ENCODE measurements around the gene PSMG3. TPM values are rescaled to one million over a fixed set of nuclear protein-coding genes. Genes with fewer than 3 reads are reported as not detected.

The PSMG3 gene
- total RNA-seq, 1 donor from 2014 or later, result 34.1 TPM

DNA sequence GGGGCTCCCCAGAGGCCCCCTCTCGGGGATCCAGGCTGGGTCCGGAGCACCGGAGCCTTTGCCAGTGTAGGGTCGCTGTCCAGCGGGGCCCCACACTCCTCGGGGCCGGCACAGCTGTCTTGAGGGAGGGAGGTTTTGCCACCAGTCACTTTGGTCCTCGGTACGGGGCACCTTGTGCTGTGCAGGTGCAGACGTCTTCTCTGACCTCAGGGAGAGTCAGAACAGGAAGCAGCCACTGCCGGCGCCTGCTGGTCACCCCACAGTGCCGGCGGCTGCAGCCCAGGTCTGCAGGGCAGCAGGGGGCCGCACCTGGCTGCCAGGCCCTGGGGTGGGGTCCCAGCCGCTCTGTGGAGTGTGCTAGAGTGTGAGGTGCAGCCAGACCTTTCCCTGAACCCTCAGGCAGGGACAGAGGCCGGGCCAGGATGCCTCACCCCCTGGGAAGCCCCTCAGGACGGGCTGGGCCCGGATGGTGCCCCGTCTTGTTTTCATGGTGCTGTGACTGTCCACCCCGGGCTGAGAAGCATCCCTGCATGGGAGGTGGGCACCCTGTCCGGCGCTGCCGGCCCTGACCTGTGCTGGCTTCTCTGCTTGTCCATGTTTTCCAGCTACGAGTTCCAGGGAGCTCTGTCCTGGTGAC lies 31.2 kb downstream of the PSMG3 start:
- TF ChIP-seq, protein P1, sequence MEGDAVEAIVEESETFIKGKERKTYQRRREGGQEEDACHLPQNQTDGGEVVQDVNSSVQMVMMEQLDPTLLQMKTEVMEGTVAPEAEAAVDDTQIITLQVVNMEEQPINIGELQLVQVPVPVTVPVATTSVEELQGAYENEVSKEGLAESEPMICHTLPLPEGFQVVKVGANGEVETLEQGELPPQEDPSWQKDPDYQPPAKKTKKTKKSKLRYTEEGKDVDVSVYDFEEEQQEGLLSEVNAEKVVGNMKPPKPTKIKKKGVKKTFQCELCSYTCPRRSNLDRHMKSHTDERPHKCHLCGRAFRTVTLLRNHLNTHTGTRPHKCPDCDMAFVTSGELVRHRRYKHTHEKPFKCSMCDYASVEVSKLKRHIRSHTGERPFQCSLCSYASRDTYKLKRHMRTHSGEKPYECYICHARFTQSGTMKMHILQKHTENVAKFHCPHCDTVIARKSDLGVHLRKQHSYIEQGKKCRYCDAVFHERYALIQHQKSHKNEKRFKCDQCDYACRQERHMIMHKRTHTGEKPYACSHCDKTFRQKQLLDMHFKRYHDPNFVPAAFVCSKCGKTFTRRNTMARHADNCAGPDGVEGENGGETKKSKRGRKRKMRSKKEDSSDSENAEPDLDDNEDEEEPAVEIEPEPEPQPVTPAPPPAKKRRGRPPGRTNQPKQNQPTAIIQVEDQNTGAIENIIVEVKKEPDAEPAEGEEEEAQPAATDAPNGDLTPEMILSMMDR (IDR thresholded peaks at IDR 0.05), result no peak
- peak overlapping the region; percentile 57 to 77 for H3K4me3 ChIP-seq
- peaks cover 11 to 45% of the 10 kb centered on the region in 2 donors for H3K4me1 ChIP-seq
- peaks cover 48 to 59% of the 10 kb centered on the region in 2 donors for H3K36me3 ChIP-seq
- intact Hi-C loops (cut with DNase I), result loop anchor here (2.0 to 10.0 kb wide), 4 partner anchors 32 to 1096 kb away; partner anchors contain the start of genes GET4, PSMG3 and TTYH3
- no peaks in the 10 kb centered on the region for H3K27me3 ChIP-seq
- DNase-seq (ENCODE audit: low spot score in 2 of 2), result no peak
- H3K9me3 ChIP-seq, result no peaks in the 10 kb centered on the region
- H3K27ac ChIP-seq, result peak overlapping the region; percentile 98 to 99

DNA sequence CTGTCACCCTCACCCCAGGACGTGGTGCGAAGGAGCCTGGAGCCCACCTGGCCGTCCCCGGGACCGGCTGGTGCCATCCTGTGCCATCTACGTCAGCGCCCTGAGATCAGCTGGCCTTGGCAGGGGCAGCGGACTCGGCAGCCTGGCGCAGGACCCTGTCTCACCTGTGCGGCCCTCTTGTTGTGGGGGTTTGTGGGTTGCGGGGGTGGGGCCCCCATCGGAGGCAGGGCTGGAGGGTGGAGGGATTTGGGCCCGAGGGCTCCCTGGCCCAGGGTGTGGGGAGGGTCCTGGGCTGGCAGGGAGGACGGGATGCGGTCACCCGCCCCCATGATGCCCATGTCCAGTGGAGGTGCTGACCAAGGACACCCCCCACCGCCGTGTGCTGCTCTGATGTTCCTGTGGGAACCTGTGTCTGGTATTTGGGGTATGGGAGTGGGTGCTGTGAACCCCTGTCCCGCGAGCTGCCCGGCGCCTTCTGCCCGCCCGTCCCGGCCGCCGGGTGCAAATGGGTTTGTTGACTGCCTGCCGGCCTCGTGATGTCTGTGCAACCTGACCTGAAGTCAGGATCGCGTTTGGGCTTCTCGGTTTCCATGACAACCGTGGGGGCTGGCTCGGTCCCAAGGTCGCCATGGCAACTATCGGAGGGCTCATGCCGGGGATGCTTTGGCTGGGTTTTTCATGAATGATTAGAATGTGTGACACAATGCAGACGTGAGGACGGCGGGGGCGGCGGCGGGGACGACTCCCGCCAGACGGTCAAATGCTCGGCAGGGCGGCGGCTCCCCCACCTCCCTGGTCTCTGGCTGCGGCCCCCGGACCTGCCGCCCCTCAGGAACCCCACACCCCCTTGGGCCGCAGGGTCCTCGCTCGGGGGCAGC lies 32.1 kb downstream of the PSMG3 start:
- peaks cover 17 to 51% of the 10 kb centered on the region in 2 donors for H3K4me1 ChIP-seq
- H3K9me3 ChIP-seq, result no peaks in the 10 kb centered on the region
- H3K4me3 ChIP-seq, result peak overlapping the region; percentile 57 to 77
- TF ChIP-seq, protein P1 (IDR thresholded peaks at IDR 0.05), result no peak
- DNase-seq (ENCODE audit: low spot score in 2 of 2), result peak; percentile 90 to 99
- H3K27ac ChIP-seq, result peak overlapping the region; percentile 98 to 99
- intact Hi-C loops (cut with DNase I), result loop anchor here (2.0 to 10.0 kb wide), 7 partner anchors 25 to 1097 kb away; partner anchors contain the start of genes GET4, PSMG3 and TTYH3
- peaks cover 41 to 50% of the 10 kb centered on the region in 2 donors for H3K36me3 ChIP-seq
- H3K27me3 ChIP-seq, result no peaks in the 10 kb centered on the region

DNA sequence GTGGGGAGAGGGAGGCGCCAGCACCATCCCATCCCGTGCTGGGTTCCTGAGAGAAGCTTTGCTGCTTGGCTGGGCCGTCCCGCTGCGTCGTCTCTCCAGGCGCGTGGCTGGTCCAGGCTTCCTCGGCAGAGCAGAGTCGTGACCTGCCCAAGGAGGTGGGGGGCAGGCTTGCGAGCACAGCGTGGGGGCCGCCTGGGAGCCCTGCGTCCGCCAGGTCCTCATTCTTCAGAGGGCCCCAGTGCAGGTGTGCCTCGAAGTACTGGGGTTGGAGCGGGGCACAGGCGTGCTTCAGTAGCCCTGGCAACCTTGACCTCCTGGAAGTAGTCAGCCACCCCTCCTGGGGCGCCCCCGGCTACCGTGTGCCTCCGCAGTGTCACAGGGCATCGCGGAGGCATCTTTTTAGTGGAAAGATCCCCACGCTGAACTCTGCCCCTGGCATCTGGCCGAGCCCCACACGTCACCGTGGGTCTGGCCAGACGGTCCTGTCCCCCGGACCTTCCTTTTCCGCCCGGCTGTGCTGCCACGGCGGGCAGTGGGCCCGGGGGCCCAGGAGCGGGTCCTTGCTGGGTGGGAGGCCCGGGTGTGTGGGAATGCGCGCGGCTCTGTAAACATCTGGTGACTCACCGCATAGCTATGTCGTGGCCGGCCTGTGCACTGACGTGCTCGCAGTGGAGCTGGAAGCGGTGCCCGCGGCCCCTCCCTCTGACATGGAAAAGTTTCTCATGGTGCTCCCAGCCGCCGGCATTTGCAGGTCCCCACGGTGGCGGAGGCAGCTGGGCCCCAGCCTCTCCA lies 32.9 kb downstream of the PSMG3 start:
- peak; percentile 87 to 99 for DNase-seq (ENCODE audit: low spot score in 2 of 2)
- peaks cover 17 to 54% of the 10 kb centered on the region in 2 donors for H3K4me1 ChIP-seq
- no peaks in the 10 kb centered on the region for H3K9me3 ChIP-seq
- peak overlapping the region; percentile 98 to 99 for H3K27ac ChIP-seq
- H3K4me3 ChIP-seq, result peak overlapping the region; percentile 57 to 77
- intact Hi-C loops (cut with DNase I), result loop anchor here (2.0 to 10.0 kb wide), 6 partner anchors 24 to 1098 kb away; partner anchors contain the start of genes GET4 and TTYH3
- no peaks in the 10 kb centered on the region for H3K27me3 ChIP-seq
- TF ChIP-seq, protein P1 (IDR thresholded peaks at IDR 0.05), result no peak
- H3K36me3 ChIP-seq, result peaks cover 33 to 42% of the 10 kb centered on the region in 2 donors

DNA sequence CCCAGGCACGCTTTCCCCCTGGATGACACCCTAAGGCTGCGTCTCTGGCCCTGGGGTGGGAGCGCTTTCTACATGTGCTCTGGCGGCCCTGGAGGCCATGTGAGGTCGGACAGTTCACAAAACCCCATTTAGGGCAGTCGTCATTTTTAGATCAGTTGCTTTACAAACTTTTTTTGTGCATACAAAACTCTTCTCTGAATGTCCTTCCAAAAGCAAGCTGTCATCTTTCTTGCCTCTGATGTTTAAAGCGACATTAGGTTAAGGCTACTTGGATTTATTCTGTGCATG lies 33.4 kb downstream of the PSMG3 start:
- intact Hi-C loops (cut with DNase I), result loop anchor here (2.0 to 10.0 kb wide), 6 partner anchors 24 to 1098 kb away; partner anchors contain the start of genes GET4 and TTYH3
- TF ChIP-seq, protein P1 (IDR thresholded peaks at IDR 0.05), result no peak
- no peaks in the 10 kb centered on the region for H3K9me3 ChIP-seq
- peaks cover 17 to 54% of the 10 kb centered on the region in 2 donors for H3K4me1 ChIP-seq
- peaks cover 28 to 37% of the 10 kb centered on the region in 2 donors for H3K36me3 ChIP-seq
- no peak for DNase-seq (ENCODE audit: low spot score in 2 of 2)
- no peaks in the 10 kb centered on the region for H3K27me3 ChIP-seq
- H3K27ac ChIP-seq, result peak overlapping the region; percentile 98 to 99
- peak overlapping the region in 1 of 2 donors; percentile 77 for H3K4me3 ChIP-seq
